ENCODE measurements around the gene CDH10.

- TF ChIP-seq MLX (CRISPR knock-in tag; IDR thresholded peaks at IDR 0.05) (no peak), SP1 (CRISPR knock-in tag; conservative IDR thresholded peaks at IDR 0.05) (no peak), AR (CRISPR knock-in tag; IDR thresholded peaks at IDR 0.05) (no peak), CTCF (IDR thresholded peaks at IDR 0.05) (no peak), USF2 (CRISPR knock-in tag; IDR thresholded peaks at IDR 0.05) (no peak), ZMAT4 (CRISPR knock-in tag; IDR thresholded peaks at IDR 0.05) (no peak), MAX (CRISPR knock-in tag; IDR thresholded peaks at IDR 0.05) (no peak), FOXP4 (CRISPR knock-in tag; IDR thresholded peaks at IDR 0.05) (no peak), GABPB1 (CRISPR knock-in tag; IDR thresholded peaks at IDR 0.05) (no peak)
Measured at GRCh38 chr5:24497145-24497544, 147.6 kb downstream of the CDH10 start.
